GM08714 (cell line): Measurements from ENCODE around the gene TIE1.

ENCODE experiments used
- H3K4me3 ChIP-seq: fragments of 200-500 bp; sonication (Bioruptor generic); 2 replicates; pipeline ENCODE4 v1.5.1; 2014; ENCODE audit warnings: mild to moderate bottlenecking, low read length, inconsistent platforms
- ZNF274 ChIP-seq: IDR thresholded peaks from 2 replicates; pipeline ENCODE4 v1.6.1; 2012; ENCODE audit warnings: mild to moderate bottlenecking, low read depth, low read length

TIE1 gene

DNA sequence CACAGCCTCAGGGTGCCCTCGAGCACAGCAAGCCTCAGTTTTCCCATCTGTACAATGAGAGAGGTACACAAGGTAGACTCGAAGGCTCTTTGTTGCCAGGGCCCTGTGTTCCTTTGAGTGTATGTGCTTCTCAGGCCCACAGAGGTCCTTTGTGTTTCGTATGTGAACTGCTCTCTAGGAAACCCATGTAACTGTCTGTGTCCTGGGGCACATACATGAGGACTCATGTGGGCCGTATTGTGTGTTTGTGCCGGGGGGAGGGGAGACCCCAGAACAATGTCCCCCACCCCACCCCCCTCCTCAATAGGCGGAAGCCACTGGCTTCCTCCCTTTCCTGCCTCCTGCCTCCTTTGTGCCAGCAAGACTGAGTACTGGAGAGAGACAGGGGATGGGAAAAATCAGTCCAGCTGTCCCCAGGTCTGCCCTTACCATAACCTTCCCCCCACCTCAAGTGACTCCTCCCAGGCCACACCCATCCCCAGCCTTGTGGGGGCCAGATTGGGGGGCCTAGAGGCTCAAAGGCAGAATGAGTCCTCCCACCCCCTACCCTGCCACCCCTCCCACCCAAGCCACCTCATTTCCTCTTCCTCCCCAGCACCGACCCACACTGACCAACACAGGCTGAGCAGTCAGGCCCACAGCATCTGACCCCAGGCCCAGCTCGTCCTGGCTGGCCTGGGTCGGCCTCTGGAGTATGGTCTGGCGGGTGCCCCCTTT is at the start of gene TIE1:
TSS of gene TIE1 (plus strand) at position 605 of the 717 bp plus-strand sequence. CDS start at position 695, 90 bp downstream.
- no peak within 1 kb of the TSS for H3K4me3 ChIP-seq
- no peak for TF ChIP-seq ZNF274

DNA sequence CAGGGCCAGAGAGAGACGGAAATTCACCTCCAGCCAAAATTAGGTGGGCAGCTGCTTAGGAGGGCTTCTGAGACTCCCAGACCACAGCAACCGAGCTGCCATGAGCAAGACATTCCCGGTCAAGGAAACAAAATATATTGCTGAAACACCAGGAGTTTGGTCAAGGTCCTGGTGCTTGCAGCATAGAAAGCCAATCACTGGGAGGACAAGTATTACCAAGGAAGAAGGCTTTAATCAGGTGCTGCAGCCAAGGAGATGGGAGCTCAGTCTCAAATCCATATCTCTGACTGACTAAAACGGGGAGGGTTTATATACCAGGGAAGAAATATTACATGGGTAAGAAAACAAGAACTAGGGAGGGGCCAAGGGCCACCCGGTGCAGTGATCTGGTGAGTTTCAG is 49.8 kb upstream of the TIE1 start:
- no peak overlapping the region for H3K4me3 ChIP-seq
- no peak for TF ChIP-seq ZNF274

DNA sequence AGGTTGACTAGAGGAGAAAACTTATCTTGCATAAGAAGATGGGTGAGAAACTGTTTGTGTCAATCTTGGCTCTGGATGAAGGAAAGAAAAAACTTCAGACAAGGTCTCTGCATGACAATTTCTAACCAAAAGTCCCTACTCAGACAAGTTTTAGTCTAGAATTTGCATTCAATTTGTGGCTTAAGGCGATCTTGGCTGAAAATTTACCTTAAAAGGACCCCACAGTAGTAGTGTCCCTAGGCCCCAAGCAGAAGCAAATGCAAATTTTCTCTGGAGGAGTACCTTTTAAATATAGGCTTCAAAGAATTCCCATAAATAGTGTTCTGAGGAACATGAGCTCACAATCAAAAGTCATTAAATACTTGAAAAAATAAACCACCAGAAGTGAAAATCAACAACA is 48.6 kb upstream of the TIE1 start:
- no peak for TF ChIP-seq ZNF274

DNA sequence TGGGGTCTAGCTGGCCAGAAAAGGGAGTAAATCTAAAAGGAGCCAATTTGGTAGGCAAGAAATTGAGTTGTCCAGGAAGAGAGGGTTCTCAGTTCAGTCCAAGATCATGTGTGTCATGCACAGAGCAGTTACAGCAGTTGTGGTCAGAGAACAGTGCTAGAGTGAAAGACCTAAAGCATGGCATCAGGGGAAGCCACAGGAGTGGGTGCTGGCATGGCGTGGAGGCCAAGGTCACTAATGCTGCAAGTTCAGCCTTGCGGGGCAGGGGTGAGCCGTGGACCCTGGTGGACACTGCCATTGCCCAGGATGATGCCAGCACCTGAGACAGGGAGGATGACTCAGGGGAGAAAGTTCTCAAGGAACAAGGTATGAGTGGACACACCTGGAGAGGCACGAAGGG is 47.6 kb upstream of the TIE1 start:
- H3K4me3 ChIP-seq: no peak overlapping the region
- no peak for TF ChIP-seq ZNF274

More for the DNA sequence above, 48.6 kb upstream of the TIE1 start:
- H3K4me3 ChIP-seq: no peak overlapping the region

DNA sequence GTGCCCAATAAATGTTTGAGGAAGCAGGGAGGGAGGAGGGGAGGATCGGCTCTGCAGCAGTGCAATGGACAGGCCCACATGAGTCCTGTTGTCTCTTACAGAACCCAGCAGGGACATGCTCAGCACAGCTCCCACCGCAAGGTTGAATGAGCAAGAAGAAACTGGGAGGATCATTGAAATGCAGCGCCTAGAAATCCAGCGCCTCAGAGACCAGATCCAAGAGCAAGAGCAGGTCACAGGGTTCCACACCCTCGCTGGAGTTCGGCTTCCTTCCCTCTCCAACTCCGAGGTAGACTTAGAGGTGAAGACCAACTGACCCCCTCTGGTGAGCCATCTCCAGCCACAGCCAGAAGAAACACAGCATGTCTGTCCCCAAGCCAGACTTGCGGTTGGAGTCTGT is 46.9 kb upstream of the TIE1 start:
- no peak for TF ChIP-seq ZNF274
- H3K4me3 ChIP-seq: no peak overlapping the region

DNA sequence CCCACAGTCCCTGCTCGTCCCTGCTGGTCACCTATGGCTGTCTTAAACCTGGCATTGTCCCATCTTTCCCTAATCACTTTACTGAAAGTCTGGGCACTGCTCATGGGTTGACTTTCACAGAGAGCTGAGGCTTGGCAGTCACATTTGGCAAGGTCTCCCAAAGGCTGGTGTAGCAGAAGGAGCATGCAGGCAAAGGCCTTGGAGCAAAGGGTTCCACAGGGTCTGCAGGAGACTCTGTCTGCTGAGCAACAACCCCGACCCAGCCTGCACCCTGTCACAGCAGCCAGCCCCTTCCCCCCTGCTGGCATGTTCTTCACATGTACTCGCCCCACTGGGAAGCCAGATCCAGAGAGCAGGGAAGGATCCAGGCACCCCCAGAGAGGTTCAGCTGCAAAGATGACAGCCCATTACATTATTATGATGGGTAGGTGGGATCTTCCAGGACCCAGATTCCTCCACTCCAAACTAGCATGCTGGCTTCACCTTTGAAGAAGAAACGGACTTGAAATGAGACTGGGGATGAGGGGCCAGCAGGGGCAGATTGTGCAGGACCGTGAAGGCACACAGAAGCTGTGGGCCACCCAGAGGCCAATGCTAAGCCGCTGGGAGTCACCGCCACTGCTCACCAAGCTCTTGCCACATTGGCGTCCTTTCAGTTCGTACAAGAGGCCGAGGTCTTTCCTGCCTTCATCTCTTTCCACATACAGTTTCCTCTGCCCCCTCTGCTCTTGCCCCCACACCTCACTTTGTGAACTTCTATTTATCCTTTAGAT is 45.2 kb upstream of the TIE1 start:
- no peak overlapping the region for H3K4me3 ChIP-seq
- no peak for TF ChIP-seq ZNF274

DNA sequence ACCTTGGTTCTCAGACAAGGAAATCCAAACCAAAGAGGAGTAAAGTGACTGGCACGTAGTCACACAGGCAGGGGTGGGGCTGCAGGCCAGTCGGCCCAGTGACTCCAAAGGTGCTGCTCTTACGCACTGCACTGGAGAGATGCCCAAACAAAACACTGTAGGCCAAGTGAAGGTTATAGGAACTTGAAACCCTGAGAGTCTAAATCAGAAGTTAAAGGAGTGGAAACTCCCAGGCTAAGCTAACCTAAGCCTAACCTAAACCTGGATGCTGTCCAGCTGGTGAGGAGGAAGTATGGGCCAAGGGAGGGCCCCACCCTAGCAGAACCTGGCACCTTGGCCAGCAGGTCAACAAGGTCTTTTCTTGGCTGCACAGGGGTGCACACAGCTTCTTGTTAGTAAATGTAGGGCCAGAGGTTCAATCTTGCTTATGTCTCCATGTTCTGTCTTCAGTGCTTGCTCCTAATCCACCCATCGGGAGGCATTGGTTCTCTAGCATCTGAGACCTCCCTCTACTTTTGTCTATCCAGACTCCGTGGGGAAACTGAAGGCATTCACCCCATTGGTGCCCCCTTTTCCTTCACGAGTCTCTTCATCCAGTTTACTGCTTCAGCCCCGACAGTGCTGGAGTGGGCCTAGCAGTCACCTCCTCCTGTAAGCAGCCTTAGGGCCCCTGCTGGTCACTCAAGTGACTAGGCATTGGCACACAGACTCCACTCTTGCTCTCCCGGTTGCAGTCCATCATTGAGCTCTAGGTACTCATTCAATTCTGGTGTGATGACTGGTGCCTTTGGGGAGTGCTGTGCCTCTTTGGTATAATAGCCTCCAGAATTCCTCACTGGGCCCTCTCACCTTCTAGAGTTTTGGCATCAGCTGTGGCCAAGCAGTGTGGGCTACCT is 43.9 kb upstream of the TIE1 start:
- no peak for TF ChIP-seq ZNF274
- H3K4me3 ChIP-seq: no peak overlapping the region

DNA sequence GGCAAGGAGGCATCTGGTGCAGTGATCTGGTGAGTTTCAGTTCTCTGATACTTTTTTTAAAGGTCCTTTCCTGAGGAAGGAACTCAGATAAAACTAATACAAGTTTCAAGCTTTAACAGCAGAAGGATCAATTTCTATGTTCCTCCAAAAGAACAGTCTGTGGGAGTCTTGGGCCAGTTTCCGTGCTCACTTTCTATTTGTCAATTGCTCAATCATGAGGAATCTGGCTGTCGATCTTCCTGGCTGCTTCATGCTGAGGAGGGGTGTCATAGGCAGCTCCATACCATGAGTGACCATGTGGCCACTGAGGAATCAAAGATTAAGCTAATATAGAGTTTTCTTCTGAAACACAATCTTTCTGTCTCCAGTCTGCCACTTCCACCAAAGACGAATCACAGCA is 42.4 kb upstream of the TIE1 start:
- H3K4me3 ChIP-seq: no peak overlapping the region
- no peak for TF ChIP-seq ZNF274

DNA sequence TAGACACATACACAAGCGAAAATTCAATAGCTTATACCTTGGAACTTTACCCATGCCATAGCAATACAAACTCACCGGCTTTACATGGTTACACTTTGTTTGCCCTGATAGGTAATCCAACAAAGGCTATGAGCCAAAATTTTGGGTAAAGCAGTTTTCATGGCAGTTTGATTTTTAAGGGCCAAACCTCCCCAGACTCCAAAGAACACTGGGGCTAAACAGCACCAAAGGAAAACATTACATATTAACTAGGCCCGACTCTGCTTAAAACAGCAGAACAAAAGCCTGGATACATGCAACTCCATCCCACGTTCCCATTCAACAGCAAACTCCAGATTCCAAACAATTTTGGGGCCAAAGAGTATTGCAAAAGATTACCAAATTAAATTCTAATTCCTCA is 35.4 kb upstream of the TIE1 start:
- H3K4me3 ChIP-seq: no peak overlapping the region

DNA sequence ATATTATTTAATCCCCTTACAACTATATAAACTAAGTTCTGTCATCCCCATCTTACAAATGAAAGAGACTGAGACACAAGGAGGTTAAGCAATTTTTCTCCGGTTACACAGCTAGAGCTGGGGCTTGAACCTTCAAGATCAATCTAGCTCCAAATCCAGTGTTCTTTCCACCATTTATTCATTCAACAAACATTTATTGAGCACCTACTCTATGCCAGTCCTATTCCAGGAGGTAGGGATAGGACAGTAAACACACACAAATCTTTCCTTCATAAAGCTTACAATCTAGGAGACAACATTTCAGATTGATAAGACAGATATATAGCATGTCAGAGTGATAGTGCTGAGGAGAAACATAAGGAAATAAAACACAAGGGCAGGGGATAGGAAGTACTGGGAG is 33.9 kb upstream of the TIE1 start:
- TF ChIP-seq ZNF274: no peak
- no peak overlapping the region for H3K4me3 ChIP-seq

More for the DNA sequence above, 35.4 kb upstream of the TIE1 start:
- TF ChIP-seq ZNF274: no peak

DNA sequence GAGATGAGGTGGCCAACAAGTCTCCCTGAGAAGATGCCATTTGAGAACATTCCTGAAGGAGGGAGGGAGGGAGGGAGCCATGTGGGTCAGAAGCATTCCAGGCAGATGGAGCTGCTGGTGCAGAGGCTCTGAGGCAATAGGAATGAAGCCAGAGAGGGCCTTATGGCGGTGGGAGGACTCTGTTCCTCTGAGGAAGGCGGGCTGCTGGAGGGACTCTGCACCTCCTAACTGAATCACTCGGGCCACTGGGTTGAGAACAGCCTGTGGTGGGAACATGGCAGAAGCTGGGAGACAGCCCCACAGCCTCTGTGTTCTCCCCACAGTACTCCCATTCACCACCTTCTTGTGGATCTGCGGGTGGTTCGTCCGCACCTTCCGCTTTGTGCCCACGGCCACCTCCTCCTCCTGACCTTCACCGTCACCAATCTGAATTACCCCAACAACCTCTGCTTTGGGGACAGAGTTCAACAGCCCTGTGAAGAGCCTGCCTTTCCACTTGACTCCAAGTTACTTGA is 33.4 kb upstream of the TIE1 start:
- no peak overlapping the region for H3K4me3 ChIP-seq
- no peak for TF ChIP-seq ZNF274

DNA sequence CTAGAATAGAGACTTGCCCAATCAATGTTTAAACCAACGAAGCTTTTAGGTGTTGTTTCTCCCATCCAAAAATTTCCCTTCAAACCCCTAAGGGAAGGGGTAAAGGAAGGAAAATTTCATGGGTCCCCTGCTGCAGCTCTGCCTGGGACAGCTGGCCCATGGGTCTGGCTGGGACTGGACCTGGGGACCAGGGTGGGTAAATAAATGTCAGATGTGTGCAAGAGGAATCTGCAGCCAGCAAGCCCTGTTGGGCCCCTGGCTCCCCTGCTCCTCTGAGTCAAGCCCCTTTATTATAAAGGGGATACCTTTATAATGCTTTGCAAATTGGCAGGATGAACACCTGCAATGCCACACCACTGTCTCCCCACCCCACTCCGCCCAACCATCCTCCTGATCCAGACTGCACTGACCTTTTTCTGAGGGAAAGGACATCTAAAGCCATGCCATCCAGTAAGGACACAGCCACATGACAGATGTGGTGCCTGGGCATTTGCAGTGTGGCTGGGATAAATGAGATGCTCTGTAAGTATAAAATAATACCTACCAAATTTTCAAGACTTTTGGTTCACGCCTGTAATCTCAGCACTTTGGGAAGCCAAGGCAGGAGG is 32.9 kb upstream of the TIE1 start:
- TF ChIP-seq ZNF274: no peak
- H3K4me3 ChIP-seq: no peak overlapping the region

DNA sequence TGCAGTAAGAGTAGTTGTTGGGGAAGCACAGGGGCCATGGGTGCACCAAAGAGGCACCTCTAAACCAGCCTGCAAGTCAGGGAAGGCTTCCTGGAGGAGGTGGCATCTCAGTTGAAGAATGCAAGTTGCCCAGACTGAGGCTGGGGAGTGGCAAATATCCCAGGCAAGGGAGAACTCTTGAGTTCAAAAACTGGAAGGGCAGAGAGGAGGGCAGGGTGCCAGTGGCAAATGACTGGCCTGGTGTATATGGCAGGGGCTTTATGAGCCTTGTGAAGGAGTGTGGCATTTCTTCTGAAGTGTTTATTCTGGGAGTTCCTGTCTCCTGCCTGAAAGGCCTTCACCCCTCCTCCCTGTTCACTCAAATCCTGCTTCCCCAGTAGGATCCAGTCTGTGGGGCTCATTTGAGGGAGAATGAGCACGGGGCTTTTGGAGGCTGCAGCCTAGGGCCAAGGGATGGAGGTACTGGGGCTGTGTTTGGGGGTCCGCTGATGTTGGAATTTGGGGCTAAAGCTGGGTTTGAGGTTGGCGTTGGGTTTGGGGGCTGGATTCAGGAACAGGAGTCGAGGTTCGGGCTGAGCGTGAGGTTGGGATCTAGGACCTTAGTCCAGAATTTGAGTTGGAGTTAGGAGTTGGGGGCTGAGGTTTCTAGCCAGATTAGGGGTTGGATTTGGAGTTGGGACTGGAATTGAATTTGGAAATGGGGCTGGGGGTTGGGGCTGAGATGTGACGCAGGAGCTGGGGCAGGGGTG is 31.0 kb upstream of the TIE1 start, which contains the start of gene TMEM125:
TSS of gene TMEM125 (plus strand) at position 357 of the 749 bp plus-strand sequence. CDS start 2,740 bp downstream, outside the sequence.
- no peak within 1 kb of the TSS for H3K4me3 ChIP-seq
- TF ChIP-seq ZNF274: no peak
